HepG2 (cell line): Measurements from ENCODE around the gene CYB5B. TPM values are rescaled to one million over a fixed set of nuclear protein-coding genes. Genes with fewer than 3 reads are reported as not detected.
A peak's percentile ranks its signal among the peaks of the same experiment; 100 is the strongest.

Experiments used
- CBX5 ChIP-seq: sonication (generic); formaldehyde crosslinking; IDR thresholded peaks from 2 replicates; pipeline ENCODE4 v1.4.0; 2020; ENCODE audit warnings: missing genetic modification reagents, borderline replicate concordance
- CREBL2 ChIP-seq: sonication (generic); formaldehyde crosslinking; IDR thresholded peaks from 2 replicates; pipeline ENCODE4 v1.8.1; 2023; ENCODE audit warnings: missing genetic modification reagents, mild to moderate bottlenecking, borderline replicate concordance
- CREM ChIP-seq, 2 experiments: sonication (generic) in 1 of 2; formaldehyde crosslinking in 1 of 2; IDR thresholded peaks; 2 replicates each; pipeline versions ENCODE4 v1.4.0 to v1.6.1; 2016 to 2020; ENCODE audit warnings: antibody characterized with exemption in 1 of 2, mild to moderate bottlenecking in 1 of 2, missing genetic modification reagents in 1 of 2
- DRAP1 ChIP-seq: IDR thresholded peaks from 2 replicates; pipeline ENCODE4 v1.6.1; 2016; ENCODE audit warnings: missing genetic modification reagents, missing compliant biosample characterization
- HNRNPL ChIP-seq: fragments of 200-400 bp; formaldehyde crosslinking; IDR thresholded peaks from 2 replicates; pipeline ENCODE4 v1.6.1; 2017; ENCODE audit warnings: mild to moderate bottlenecking, low read depth, low read length
- IRX3 ChIP-seq: sonication (generic); formaldehyde crosslinking; IDR thresholded peaks from 2 replicates; pipeline ENCODE4 v1.8.1; 2023; ENCODE audit warnings: mild to moderate bottlenecking, low read depth, missing genetic modification reagents, borderline replicate concordance
- NR3C1 ChIP-seq: sonication (generic); formaldehyde crosslinking; IDR thresholded peaks from 2 replicates; pipeline ENCODE4 v1.4.0; 2020; ENCODE audit warnings: missing genetic modification reagents
- PHB2 ChIP-seq: fragments of 450-650 bp; IDR thresholded peaks from 2 replicates; pipeline ENCODE4 v1.6.1; 2018; ENCODE audit not compliant: partially characterized antibody
- PRPF4 ChIP-seq: fragments of 200-400 bp; formaldehyde crosslinking; IDR thresholded peaks from 2 replicates; pipeline ENCODE4 v1.6.1; 2016; ENCODE audit warnings: low read length, low read depth; ENCODE audit not compliant: poor library complexity, severe bottlenecking
- SIX4 ChIP-seq: sonication (generic); formaldehyde crosslinking; IDR thresholded peaks from 2 replicates; pipeline ENCODE4 v1.4.0; 2020; ENCODE audit warnings: missing genetic modification reagents
- SNAPC4 ChIP-seq: sonication (generic); formaldehyde crosslinking; IDR thresholded peaks from 2 replicates; pipeline ENCODE4 v1.4.0; 2020; ENCODE audit warnings: mild to moderate bottlenecking, missing genetic modification reagents
- STAT5B ChIP-seq: sonication (generic); formaldehyde crosslinking; IDR thresholded peaks from 2 replicates; pipeline ENCODE4 v1.4.0; 2020; ENCODE audit warnings: missing genetic modification reagents
- TEAD2 ChIP-seq: sonication (generic); formaldehyde crosslinking; IDR thresholded peaks from 2 replicates; pipeline ENCODE4 v1.9.0; 2021; ENCODE audit warnings: missing genetic modification reagents
- ZNF160 ChIP-seq: sonication (generic); formaldehyde crosslinking; IDR thresholded peaks from 2 replicates; pipeline ENCODE4 v1.8.0; 2022; ENCODE audit warnings: mild to moderate bottlenecking, inconsistent platforms, missing genetic modification reagents
- ZNF232 ChIP-seq: sonication (generic); formaldehyde crosslinking; IDR thresholded peaks from 2 replicates; pipeline ENCODE4 v1.4.0; 2020; ENCODE audit warnings: missing genetic modification reagents, borderline replicate concordance
- ZNF251 ChIP-seq: sonication (generic); formaldehyde crosslinking; IDR thresholded peaks from 2 replicates; pipeline ENCODE4 v1.9.0; 2021; ENCODE audit warnings: mild to moderate bottlenecking, missing genetic modification reagents
- ZNF34 ChIP-seq: sonication (generic); formaldehyde crosslinking; IDR thresholded peaks from 2 replicates; pipeline ENCODE4 v1.4.0; 2020; ENCODE audit warnings: mild to moderate bottlenecking, missing genetic modification reagents, borderline replicate concordance
- ZNF343 ChIP-seq: sonication (generic); formaldehyde crosslinking; IDR thresholded peaks from 2 replicates; pipeline ENCODE4 v1.4.0; 2020; ENCODE audit warnings: mild to moderate bottlenecking, missing genetic modification reagents
- ZNF687 ChIP-seq: sonication (generic); formaldehyde crosslinking; IDR thresholded peaks from 2 replicates; pipeline ENCODE4 v1.5.1; 2020; ENCODE audit warnings: mild to moderate bottlenecking, missing genetic modification reagents, moderate library complexity
- polyA plus RNA-seq, 8 experiments: library from polyadenylated mRNA; depleted of rRNA in 3 of 8; stranded (reverse) in 7 of 8; unstranded in 1 of 8; fragments of >200 nt; fragmentation: Illumina TruSeq in 4 of 8; extraction: Trizol in 4 of 8; gene quantifications; 2 replicates each; pipeline versions ENCODE4 v1.2.1 to v1.2.3, GENCODE V29; 2011 to 2016; ENCODE audit warnings: low read depth in 4 of 8, missing spikeins in 1 of 8, mixed read lengths in 1 of 8; ENCODE audit not compliant: insufficient read depth in 1 of 8
- total RNA-seq, 5 experiments: library from RNA; depleted of rRNA; stranded (reverse); fragments of >200 nt; fragmentation: Illumina TruSeq; extraction: Trizol; gene quantifications; 2 replicates each; pipeline ENCODE4 v1.2.3, GENCODE V29; 2016; ENCODE audit warnings: low read depth in 1 of 5

CYB5B gene
- total and polyA plus RNA-seq, 2 of the 13 experiments (the other 11 are each of a cell fraction or from before 2014, with no cell fraction given): 234 to 432 TPM

- peak; percentile 90 for TF ChIP-seq ZNF343 (CRISPR knock-in tag)
- TF ChIP-seq IRX3 (CRISPR knock-in tag): peak; percentile 90
- TF ChIP-seq PRPF4: no peak
- TF ChIP-seq HNRNPL: no peak
- 0 out of 2 replicates have a peak, but pooled peaks have one; percentile 42 for TF ChIP-seq CREBL2 (CRISPR knock-in tag)
- TF ChIP-seq CBX5: peak; percentile 20; the same call in 1 of the 2 replicates
- no peak for TF ChIP-seq PHB2
- TF ChIP-seq SNAPC4 (CRISPR knock-in tag): no peak
- TF ChIP-seq TEAD2 (CRISPR knock-in tag): no peak
- no peak for TF ChIP-seq NR3C1 (CRISPR knock-in tag)
- TF ChIP-seq SIX4 (CRISPR knock-in tag): 0 out of 2 replicates have a peak, but pooled peaks have one; percentile 36
- TF ChIP-seq STAT5B (CRISPR knock-in tag): no peak
- TF ChIP-seq ZNF34 (CRISPR knock-in tag): peak; percentile 92; the same call in 1 of the 2 replicates
- TF ChIP-seq ZNF251 (CRISPR knock-in tag): 0 out of 2 replicates have a peak, but pooled peaks have one; percentile 53
- TF ChIP-seq DRAP1 (CRISPR knock-in tag): peak; percentile 92
- TF ChIP-seq ZNF232 (CRISPR knock-in tag): no peak
- TF ChIP-seq CREM (IDR thresholded peaks at IDR 0.05): peak; percentile 80
- TF ChIP-seq CREM (CRISPR knock-in tag; IDR thresholded peaks at IDR 0.05): no peak
- no peak for TF ChIP-seq ZNF160 (CRISPR knock-in tag)
- peak; percentile 91 for TF ChIP-seq ZNF687 (CRISPR knock-in tag)
Observed at GRCh38 chr16:69424053-69424934, at the start of gene CYB5B (continued).
